ENCODE measurements around the gene MAP3K19. TPM values are rescaled to one million over a fixed set of nuclear protein-coding genes. Genes with fewer than 3 reads are reported as not detected.
"Not testable (repeated sequence)": the region's sequence is repeated elsewhere in the genome, so short reads cannot be mapped to it uniquely, and the experiment has no call there.

The MAP3K19 gene
- polyA plus RNA-seq (ENCODE audit: insufficient read depth in 1 of 5, insufficient read length in 5 of 5, low replicate concordance in 1 of 5), result 1 to 10 TPM in 4 of 5 donors, under 1 TPM in 1; 0.90 to 3.5 (median 3.2) TPM
- long read RNA-seq, donor 1, result 0 reads
- long read RNA-seq, donor 2, result 0 reads
- long read RNA-seq, donor 3, result 0 reads
- long read RNA-seq, donor 4, result 0 reads
- long read RNA-seq, donor 5, result 0 reads
- long read RNA-seq, donor 6, result 0 reads
- long read RNA-seq, donor 7, result 0 reads
- long read RNA-seq, donor 8, result 0 reads

GRCh38 chr2:135047300-135047699, at the start of gene MAP3K19:
Gene MAP3K19 (minus strand): TSS chr2:135047447. CDS start chr2:135024647, 22,800 bp downstream.
- no peak for DNase-seq

GRCh38 chr2:135096665-135097446, 49.6 kb upstream of the MAP3K19 start:
- DNase-seq, result no peak

- DNase-seq, result no peak
Measured at GRCh38 chr2:135095591-135095990, 48.3 kb upstream of the MAP3K19 start.

- no peak for DNase-seq
Measured at GRCh38 chr2:135094508-135094907, 47.3 kb upstream of the MAP3K19 start.

GRCh38 chr2:135093670-135094330, 46.6 kb upstream of the MAP3K19 start:
- no peak for DNase-seq

- DNase-seq, result no peak
Measured at GRCh38 chr2:135093193-135093592, 45.9 kb upstream of the MAP3K19 start.

- no peak for DNase-seq
Measured at GRCh38 chr2:135091681-135092080, 44.4 kb upstream of the MAP3K19 start.

GRCh38 chr2:135089597-135089996, 42.4 kb upstream of the MAP3K19 start:
- not testable (repeated sequence) for DNase-seq

GRCh38 chr2:135086222-135086621, 39.0 kb upstream of the MAP3K19 start:
- no peak for DNase-seq

- DNase-seq, result no peak
Measured at GRCh38 chr2:135078417-135078816, 31.2 kb upstream of the MAP3K19 start.

- DNase-seq, result no peak
Measured at GRCh38 chr2:135076556-135076955, 29.3 kb upstream of the MAP3K19 start.

GRCh38 chr2:135074216-135074615, 27.0 kb upstream of the MAP3K19 start:
- DNase-seq, result no peak

GRCh38 chr2:135072125-135072997, 25.1 kb upstream of the MAP3K19 start:
- DNase-seq, result no peak

GRCh38 chr2:135066710-135067109, 19.5 kb upstream of the MAP3K19 start:
- no peak for DNase-seq

GRCh38 chr2:135064149-135064548, 16.9 kb upstream of the MAP3K19 start:
- DNase-seq, result no peak

- DNase-seq, result no peak
Measured at GRCh38 chr2:135063210-135063609, 16.0 kb upstream of the MAP3K19 start.

GRCh38 chr2:135059577-135059976, 12.3 kb upstream of the MAP3K19 start:
- DNase-seq, result no peak

- no peak for DNase-seq
Measured at GRCh38 chr2:135056790-135057189, 9.5 kb upstream of the MAP3K19 start.

GRCh38 chr2:135055182-135055786, 8.0 kb upstream of the MAP3K19 start:
- DNase-seq, result no peak

GRCh38 chr2:135052997-135053474, 5.8 kb upstream of the MAP3K19 start:
- no peak for DNase-seq

All from right lung (tissue), 10 donors.